AG04449 (cell line): ENCODE data around the gene TMEM208.

Experiments used
- CTCF ChIA-PET: fragments of 350-600 bp; formaldehyde crosslinking; extraction: SDS; loops from one replicate; lab custom pipeline; 2021; ENCODE audit warnings: antibody characterized with exemption; lab: Yijun Ruan, JAX
- POLR2A ChIA-PET: fragments of 400-600, 350-600 bp; formaldehyde crosslinking; extraction: SDS; loops from one replicate; lab custom pipeline; 2020; ENCODE audit warnings: antibody characterized with exemption, inconsistent platforms; lab: Yijun Ruan, JAX
- DNase-seq: peaks from one replicate; pipeline ENCODE4 v3.0.0-alpha.2; 2010; ENCODE audit warnings: low read depth, low spot score
- H3K4me3 ChIP-seq: 2 replicates; pipeline ENCODE4 v1.5.1; 2011; ENCODE audit warnings: low read depth, mild to moderate bottlenecking, control low read depth, low read length
- CTCF ChIP-seq: IDR thresholded peaks from one replicate; pipeline ENCODE4 v1.5.1; 2011; ENCODE audit warnings: mild to moderate bottlenecking, moderate library complexity, low read length, control low read depth, inconsistent platforms; ENCODE audit not compliant: insufficient read depth; ENCODE audit errors: missing control alignments

Gene TMEM208

GRCh38 chr16:67185651-67186134 lies 41.2 kb upstream of the TMEM208 start:
- no peak for DNase-seq
- TF ChIP-seq CTCF = no peak
- ChIA-PET CTCF (interaction anchor here (0.9 to 10.2 kb wide), 41 partner anchors 9 to 290 kb away, joined by 3 to 128 read pairs (median 5); partner anchors contain the start of genes B3GNT9, CES3, CES4A and FBXL8), POLR2A (interaction anchor here (1.6 kb wide), 1 partner anchor 62 kb away, joined by 4 read pairs; the partner anchor contains the start of gene FHOD1)
- no peak overlapping the region for H3K4me3 ChIP-seq

- no peak for TF ChIP-seq CTCF
- CTCF ChIA-PET = interaction anchor here (0.8 to 10.2 kb wide), 10 partner anchors 14 to 240 kb away, joined by 3 to 128 read pairs (median 26); partner anchors contain the start of genes CES3, FBXL8, NOL3 and TRADD
- POLR2A ChIA-PET = no interaction called here
Observed at GRCh38 chr16:67186550-67186950, 40.4 kb upstream of the TMEM208 start.

GRCh38 chr16:67187175-67187890 lies 39.6 kb upstream of the TMEM208 start:
- POLR2A ChIA-PET = no interaction called here
- TF ChIP-seq CTCF = no peak
- no peak for DNase-seq
- CTCF ChIA-PET = interaction anchor here (0.9 to 10.2 kb wide), 8 partner anchors 11 to 236 kb away, joined by 4 to 128 read pairs (median 44); partner anchors contain the start of genes CES3, ELMO3, FBXL8 and NOL3
- no peak overlapping the region for H3K4me3 ChIP-seq

More at GRCh38 chr16:67186550-67186950, 40.4 kb upstream of the TMEM208 start:
- no peak for DNase-seq
- no peak overlapping the region for H3K4me3 ChIP-seq

- H3K4me3 ChIP-seq = no peak overlapping the region
- TF ChIP-seq CTCF = no peak
- CTCF ChIA-PET = interaction anchor here (1.2 to 10.2 kb wide), 10 partner anchors 10 to 237 kb away, joined by 3 to 128 read pairs (median 26); partner anchors contain the start of genes CES3, FBXL8, NOL3 and TRADD
- POLR2A ChIA-PET = no interaction called here
- DNase-seq = no peak
Observed at GRCh38 chr16:67188323-67188722, 38.6 kb upstream of the TMEM208 start.

- TF ChIP-seq CTCF = no peak
- H3K4me3 ChIP-seq = no peak overlapping the region
- no peak for DNase-seq
- ChIA-PET POLR2A (no interaction called here), CTCF (interaction anchor here (0.8 to 10.2 kb wide), 10 partner anchors 9 to 237 kb away, joined by 3 to 128 read pairs (median 26); partner anchors contain the start of genes FBXL8, NOL3 and TRADD)
Observed at GRCh38 chr16:67188798-67189197, 38.1 kb upstream of the TMEM208 start.

GRCh38 chr16:67190041-67190440 lies 36.9 kb upstream of the TMEM208 start, which contains the start of gene EXOC3L1:
Gene EXOC3L1, minus strand, starts transcription at chr16:67190136. Its CDS starts 460 bp downstream, at chr16:67189676.
- no peak for DNase-seq
- TF ChIP-seq CTCF = no peak
- no peak within 1 kb of the TSS for H3K4me3 ChIP-seq
- POLR2A ChIA-PET = no interaction called here
- CTCF ChIA-PET = interaction anchor here (2.1 to 10.2 kb wide), 4 partner anchors 8 to 238 kb away, joined by 5 to 128 read pairs (median 52); no protein-coding TSS in a partner anchor
